GM21529 (cell line): ENCODE results near the gene PCGF3.
"Not testable (repeated sequence)": the region's sequence is repeated elsewhere in the genome, so short reads cannot be mapped to it uniquely, and the experiment has no call there.

Experiments used
- ATAC-seq: cut with Tn5 transposase; IDR thresholded peaks from one replicate; pipeline ENCODE4 v1.9.1; 2021; ENCODE audit not compliant: unreplicated experiment

Gene PCGF3

DNA sequence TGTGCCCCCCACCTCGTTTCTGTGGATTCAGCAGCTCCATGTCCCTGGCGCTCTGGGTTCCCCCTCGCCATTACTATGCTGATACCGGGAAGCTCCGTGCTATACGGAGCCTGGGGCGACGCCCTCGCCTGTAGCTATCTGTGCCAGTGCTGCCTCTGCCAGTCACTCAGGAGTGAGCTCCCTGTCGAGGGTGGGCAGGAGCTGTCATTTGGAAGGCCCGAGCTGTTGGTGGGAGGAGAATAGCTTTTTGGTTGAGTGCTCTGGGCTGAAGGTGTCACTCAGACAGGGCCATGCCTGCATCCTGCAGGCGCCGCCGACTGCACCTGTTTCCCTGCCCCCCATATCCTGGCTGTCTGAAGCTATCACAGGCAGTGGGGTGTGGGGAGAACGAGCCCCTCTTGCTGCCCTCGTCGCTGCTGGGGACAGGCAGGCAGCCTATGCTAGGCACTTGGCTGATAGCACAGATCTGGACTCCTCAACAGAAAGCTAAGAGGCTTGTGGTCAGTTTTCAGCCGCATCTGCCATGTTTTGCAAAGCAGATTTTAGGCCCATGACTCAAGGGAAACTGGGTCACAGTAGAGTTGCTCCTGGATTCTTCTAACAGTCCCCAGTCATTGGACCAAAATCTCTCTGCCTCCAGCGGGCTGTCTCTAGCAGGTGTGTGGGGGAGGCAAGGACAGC, 88.4 kb downstream of the PCGF3 start:
- peak; percentile 42 for ATAC-seq

GRCh38 chr4:794900-795725, 89.5 kb downstream of the PCGF3 start:
- ATAC-seq: no peak

DNA sequence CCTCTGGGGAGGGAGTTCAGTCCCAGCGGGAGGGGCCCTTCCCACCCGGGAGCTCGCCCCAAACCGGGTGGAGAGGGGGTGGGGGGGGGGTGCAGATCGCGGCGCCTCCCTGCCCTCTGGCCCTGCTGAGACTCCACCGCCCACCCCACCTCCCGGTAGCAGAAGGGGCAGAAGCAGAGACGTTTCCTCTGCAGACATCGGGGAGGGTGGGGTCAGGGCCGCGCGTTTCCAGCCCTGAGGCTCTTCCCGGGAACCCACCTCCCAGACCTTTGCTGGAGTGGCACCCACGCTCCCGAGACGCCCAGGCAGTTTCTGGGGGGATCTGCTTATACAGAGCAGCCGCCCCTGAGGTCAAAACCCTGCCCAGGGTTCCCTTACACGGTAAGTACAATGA, 90.1 kb downstream of the PCGF3 start:
- ATAC-seq: no peak

DNA sequence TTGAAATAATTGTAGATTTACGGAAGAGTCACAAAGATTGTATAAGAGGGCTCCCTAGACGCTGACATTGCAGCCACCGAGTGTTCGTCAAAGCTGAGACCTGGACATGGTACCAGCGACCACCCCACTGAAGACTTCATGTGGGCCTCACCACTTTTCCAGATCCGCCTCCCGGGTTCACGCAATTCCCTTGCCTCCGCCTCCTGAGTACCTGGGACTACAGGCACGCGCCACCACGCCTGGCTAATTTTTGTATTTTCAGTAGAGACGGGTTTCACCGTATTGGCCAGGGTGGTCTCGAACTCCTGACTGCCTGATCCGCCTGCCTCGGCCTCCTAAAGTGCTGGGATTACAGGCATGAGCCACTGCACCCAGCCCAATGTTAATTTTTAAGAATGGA, 90.6 kb downstream of the PCGF3 start:
- no peak for ATAC-seq

DNA sequence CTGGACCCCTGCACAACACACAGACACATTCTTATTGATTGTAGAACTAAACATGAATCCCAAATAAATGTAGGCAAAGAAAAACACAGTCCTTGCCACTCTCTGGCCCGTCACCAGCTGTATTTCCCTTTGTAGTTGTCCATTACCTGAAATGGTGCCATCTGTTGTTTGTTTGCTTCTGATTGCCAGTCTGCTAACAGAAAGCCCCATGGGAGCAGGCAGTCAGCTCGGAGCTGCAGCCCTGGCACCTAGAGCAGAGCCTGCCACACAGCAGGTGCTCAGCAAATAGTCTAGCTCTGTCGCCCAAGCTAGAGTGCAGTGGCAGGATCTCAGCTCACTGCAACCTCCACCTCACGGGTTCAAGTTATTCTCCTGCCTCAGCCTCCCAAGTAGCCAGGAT, 91.4 kb downstream of the PCGF3 start:
- ATAC-seq: no peak

GRCh38 chr4:801436-802124, 95.9 kb downstream of the PCGF3 start:
- ATAC-seq: no peak

- no peak for ATAC-seq
Measured at GRCh38 chr4:803884-804283, 98.3 kb downstream of the PCGF3 start.

GRCh38 chr4:804804-805203, 99.2 kb downstream of the PCGF3 start:
- no peak for ATAC-seq

- ATAC-seq: not testable (repeated sequence)
Measured at GRCh38 chr4:806979-807378, 101.3 kb downstream of the PCGF3 start.

GRCh38 chr4:807792-808191, 102.2 kb downstream of the PCGF3 start:
- ATAC-seq: no peak

- ATAC-seq: no peak
Measured at GRCh38 chr4:808860-809570, 103.4 kb downstream of the PCGF3 start.

GRCh38 chr4:813900-814299, 108.3 kb downstream of the PCGF3 start:
- no peak for ATAC-seq

DNA sequence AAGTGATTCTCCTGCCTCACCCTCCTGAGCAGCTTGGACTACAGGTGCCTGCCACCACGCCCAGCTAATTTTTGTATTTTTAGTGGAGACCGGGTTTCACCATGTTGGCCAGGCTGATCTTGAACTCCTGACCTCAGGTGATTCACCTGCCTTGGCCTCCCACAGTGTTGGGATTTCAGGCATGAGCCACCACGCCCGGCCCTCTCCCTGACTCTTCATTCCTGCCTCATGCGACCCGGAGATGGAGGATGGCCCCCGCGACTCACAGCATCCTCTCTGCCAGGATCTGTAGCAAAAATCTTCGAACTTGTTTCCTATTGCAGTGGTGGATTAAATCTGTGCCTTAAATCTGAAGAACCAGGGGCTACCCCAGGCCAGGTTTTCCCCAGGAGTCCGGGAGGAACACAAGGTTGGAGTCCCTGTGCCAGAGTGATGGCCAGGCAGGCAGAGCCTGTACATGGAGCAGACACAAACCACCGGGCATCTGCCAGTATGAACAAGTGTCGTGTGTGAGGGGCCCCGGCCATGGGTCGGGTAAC, 108.7 kb downstream of the PCGF3 start:
- ATAC-seq: no peak

GRCh38 chr4:815464-816146, 110.0 kb downstream of the PCGF3 start:
- no peak for ATAC-seq

- ATAC-seq: no peak
Measured at GRCh38 chr4:818106-818921, 112.7 kb downstream of the PCGF3 start.

- ATAC-seq: no peak
Measured at GRCh38 chr4:819401-820229, 114.0 kb downstream of the PCGF3 start.
